Esophagus muscularis mucosa (tissue), 4 donors: ENCODE data around the gene ANKRD24.

Source experiments
- CTCF ChIP-seq, 3 experiments: fragments of 200-600 bp in 2 of 3; fragments of 450-650 bp in 1 of 3; sonication (generic) in 2 of 3; IDR thresholded peaks; one replicate each; pipeline ENCODE4 v1.5.1; 2017 to 2019; ENCODE audit warnings: antibody characterized with exemption in 3 of 3, mild to moderate bottlenecking in 2 of 3, moderate library complexity in 1 of 3
- EP300 ChIP-seq: sonication (generic); formaldehyde crosslinking; IDR thresholded peaks from one replicate; pipeline ENCODE4 v1.6.1; 2017; ENCODE audit warnings: antibody characterized with exemption
- POLR2A ChIP-seq: fragments of 450-650 bp; IDR thresholded peaks from one replicate; pipeline ENCODE4 v1.6.1; 2017; ENCODE audit warnings: antibody characterized with exemption, moderate library complexity, mild to moderate bottlenecking, low read depth
- POLR2AphosphoS5 ChIP-seq, 2 donors: sonication (generic); formaldehyde crosslinking; IDR thresholded peaks; one replicate each; pipeline ENCODE4 v1.6.1; 2017; ENCODE audit warnings: antibody characterized with exemption in 2 of 2

- TF ChIP-seq CTCF (IDR thresholded peaks at IDR 0.05): no peak
- TF ChIP-seq POLR2A: no peak
- no peak for TF ChIP-seq EP300
- TF ChIP-seq POLR2AphosphoS5 (IDR thresholded peaks at IDR 0.05): no peak
Measured at GRCh38 chr19:4225885-4226284, 43.4 kb downstream of the ANKRD24 start.
